Astrocyte (in vitro differentiated cells and primary cell): Measurements from ENCODE around the gene BLOC1S4.

Experiments
- EZH2 ChIP-seq: IDR thresholded peaks from 2 replicates; pipeline ENCODE4 v1.6.1; 2012; ENCODE audit warnings: mild to moderate bottlenecking, low read length, inconsistent platforms; ENCODE audit not compliant: insufficient read depth
- TF ChIP-seq, protein P1 (sequence below): IDR thresholded peaks from 2 replicates; pipeline ENCODE4 v1.5.1; 2011; ENCODE audit warnings: low read depth, mild to moderate bottlenecking, inconsistent platforms, low read length, moderate library complexity; ENCODE audit not compliant: insufficient read depth

DNA sequence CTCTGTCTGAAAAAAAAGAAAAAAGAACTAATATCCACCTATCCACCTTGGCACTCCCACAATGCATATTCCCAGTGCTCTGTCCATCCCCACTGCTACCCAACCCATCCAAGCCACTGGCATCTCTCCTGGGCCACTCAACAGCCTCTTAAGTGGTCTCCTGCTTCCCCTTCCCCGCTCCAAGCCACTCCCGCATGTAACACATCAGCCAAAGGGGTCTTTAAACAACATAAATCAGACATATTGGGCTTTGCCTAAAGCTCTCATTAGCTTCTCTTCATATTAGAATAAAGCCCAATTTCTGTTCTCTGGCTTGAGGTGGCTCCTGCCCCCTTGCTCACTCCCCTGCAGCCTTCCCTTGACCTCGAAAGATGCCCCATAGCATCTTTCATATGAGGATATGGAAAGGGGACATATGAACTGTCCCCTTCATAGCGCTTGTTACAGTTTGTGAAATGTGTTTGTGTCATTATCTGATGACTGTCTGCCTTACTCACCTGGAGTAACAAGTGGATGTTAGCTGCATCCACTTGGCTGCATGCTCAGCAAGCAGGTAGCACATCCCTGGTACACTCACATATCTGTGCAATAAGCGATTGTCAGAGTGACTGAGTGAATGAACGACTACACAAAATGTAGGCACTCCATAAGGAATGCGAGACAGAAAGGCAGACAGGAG lies 3.1 kb downstream of the BLOC1S4 start:
- TF ChIP-seq, protein P1, sequence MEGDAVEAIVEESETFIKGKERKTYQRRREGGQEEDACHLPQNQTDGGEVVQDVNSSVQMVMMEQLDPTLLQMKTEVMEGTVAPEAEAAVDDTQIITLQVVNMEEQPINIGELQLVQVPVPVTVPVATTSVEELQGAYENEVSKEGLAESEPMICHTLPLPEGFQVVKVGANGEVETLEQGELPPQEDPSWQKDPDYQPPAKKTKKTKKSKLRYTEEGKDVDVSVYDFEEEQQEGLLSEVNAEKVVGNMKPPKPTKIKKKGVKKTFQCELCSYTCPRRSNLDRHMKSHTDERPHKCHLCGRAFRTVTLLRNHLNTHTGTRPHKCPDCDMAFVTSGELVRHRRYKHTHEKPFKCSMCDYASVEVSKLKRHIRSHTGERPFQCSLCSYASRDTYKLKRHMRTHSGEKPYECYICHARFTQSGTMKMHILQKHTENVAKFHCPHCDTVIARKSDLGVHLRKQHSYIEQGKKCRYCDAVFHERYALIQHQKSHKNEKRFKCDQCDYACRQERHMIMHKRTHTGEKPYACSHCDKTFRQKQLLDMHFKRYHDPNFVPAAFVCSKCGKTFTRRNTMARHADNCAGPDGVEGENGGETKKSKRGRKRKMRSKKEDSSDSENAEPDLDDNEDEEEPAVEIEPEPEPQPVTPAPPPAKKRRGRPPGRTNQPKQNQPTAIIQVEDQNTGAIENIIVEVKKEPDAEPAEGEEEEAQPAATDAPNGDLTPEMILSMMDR: no peak
- TF ChIP-seq EZH2: no peak
